Stimulated activated CD4-positive, alpha-beta T cell treated with anti-CD3 and anti-CD28 coated beads, Interleukin-1b, Interleukin-23, amount 100 ng/mL, for 4 hours (primary cell): ENCODE results near the gene KCTD5.
A peak's percentile ranks its signal among the peaks of the same experiment; 100 is the strongest.
"Not testable (repeated sequence)": the region's sequence is repeated elsewhere in the genome, so short reads cannot be mapped to it uniquely, and the experiment has no call there.

Experiments used
- DNase-seq, 2 donors: peaks; one replicate each; pipeline ENCODE4 v3.0.0-alpha.2; 2020; ENCODE audit warnings: low read depth in 2 of 2

The KCTD5 gene

GRCh38 chr16:2673066-2673999 lies 9.0 kb upstream of the KCTD5 start:
- peak; percentile 88 to 93 for DNase-seq

GRCh38 chr16:2675021-2675420 lies 7.3 kb upstream of the KCTD5 start:
- DNase-seq = no peak

GRCh38 chr16:2675714-2676113 lies 6.6 kb upstream of the KCTD5 start:
- no peak for DNase-seq

- DNase-seq = not testable (repeated sequence)
These were observed 5.4 kb upstream of the KCTD5 start for GRCh38 chr16:2676937-2677336.

GRCh38 chr16:2678206-2678965 lies 3.9 kb upstream of the KCTD5 start:
- DNase-seq = not testable (repeated sequence)

GRCh38 chr16:2679902-2680301 lies 2.4 kb upstream of the KCTD5 start:
- not testable (repeated sequence) for DNase-seq

GRCh38 chr16:2680360-2680759 lies 2.0 kb upstream of the KCTD5 start:
- not testable (repeated sequence) for DNase-seq

GRCh38 chr16:2683041-2683440 lies 718 bp downstream of the KCTD5 start:
- DNase-seq = not testable (repeated sequence)

- DNase-seq = not testable (repeated sequence)
These were observed 3.8 kb downstream of the KCTD5 start for GRCh38 chr16:2686075-2686474.

- no peak for DNase-seq
These were observed 4.7 kb downstream of the KCTD5 start for GRCh38 chr16:2686912-2687507.

GRCh38 chr16:2687531-2688308 lies 5.4 kb downstream of the KCTD5 start:
- no peak for DNase-seq

GRCh38 chr16:2689422-2689821 lies 7.1 kb downstream of the KCTD5 start:
- not testable (repeated sequence) for DNase-seq

GRCh38 chr16:2689968-2690801 lies 7.9 kb downstream of the KCTD5 start:
- no peak for DNase-seq

GRCh38 chr16:2690852-2691251 lies 8.5 kb downstream of the KCTD5 start:
- DNase-seq = no peak

- DNase-seq = no peak
These were observed 9.3 kb downstream of the KCTD5 start for GRCh38 chr16:2691491-2692248.

- no peak for DNase-seq
These were observed 10.1 kb downstream of the KCTD5 start for GRCh38 chr16:2692251-2692947.

GRCh38 chr16:2692948-2693651 lies 10.8 kb downstream of the KCTD5 start:
- no peak for DNase-seq

GRCh38 chr16:2696601-2697250 lies 14.4 kb downstream of the KCTD5 start:
- not testable (repeated sequence) for DNase-seq
